ENCODE results near the gene FADS3. TPM values are rescaled to one million over a fixed set of nuclear protein-coding genes. Genes with fewer than 3 reads are reported as not detected.

Gene FADS3
- total RNA-seq, 3 donors from 2014 or later, result 38.8 to 156 (median 112) TPM

GRCh38 chr11:61851900-61852295 is 39.4 kb downstream of the FADS3 start:
- Histone ChIP-seq H3K36me3 (no peaks in the 10 kb centered on the region), H3K27ac (no peak overlapping the region), H3K4me1 (no peaks in the 10 kb centered on the region), H3K27me3 (no peaks in the 10 kb centered on the region), H3K9me3 (no peaks in the 10 kb centered on the region), H3K4me3 (no peak overlapping the region)
- no peak for DNase-seq (ENCODE audit: low spot score in 2 of 2)
- intact Hi-C loops (cut with DNase I; ENCODE audit: low total_unique reads), result no loop called here
- no peak for TF ChIP-seq CTCF (IDR thresholded peaks at IDR 0.05)
- TF ChIP-seq POLR2A (IDR thresholded peaks at IDR 0.05), result no peak
- no peak for TF ChIP-seq POLR2AphosphoS5 (IDR thresholded peaks at IDR 0.05)

- DNase-seq (ENCODE audit: low spot score in 2 of 2), result no peak
- Histone ChIP-seq H3K27ac (peak overlapping the region in 1 of 2 donors; percentile 3), H3K4me3 (no peak overlapping the region), H3K9me3 (no peaks in the 10 kb centered on the region), H3K4me1 (no peaks in the 10 kb centered on the region), H3K36me3 (no peaks in the 10 kb centered on the region), H3K27me3 (no peaks in the 10 kb centered on the region)
- TF ChIP-seq POLR2A (IDR thresholded peaks at IDR 0.05) (no peak), POLR2AphosphoS5 (IDR thresholded peaks at IDR 0.05) (no peak), CTCF (IDR thresholded peaks at IDR 0.05) (no peak)
- intact Hi-C loops (cut with DNase I; ENCODE audit: low total_unique reads), result no loop called here
Observed at GRCh38 chr11:61851113-61851899, 40.0 kb downstream of the FADS3 start.

- no peaks in the 10 kb centered on the region for H3K4me1 ChIP-seq
- no peak overlapping the region for H3K27ac ChIP-seq
- no peak overlapping the region for H3K4me3 ChIP-seq
- TF ChIP-seq POLR2AphosphoS5 (IDR thresholded peaks at IDR 0.05) (no peak), POLR2A (IDR thresholded peaks at IDR 0.05) (no peak), CTCF (IDR thresholded peaks at IDR 0.05) (no peak)
- DNase-seq (ENCODE audit: low spot score in 2 of 2), result no peak
- H3K9me3 ChIP-seq, result no peaks in the 10 kb centered on the region
- H3K36me3 ChIP-seq, result no peaks in the 10 kb centered on the region
- intact Hi-C loops (cut with DNase I; ENCODE audit: low total_unique reads), result no loop called here
- H3K27me3 ChIP-seq, result no peaks in the 10 kb centered on the region
Observed at GRCh38 chr11:61850687-61851086, 40.7 kb downstream of the FADS3 start.

- no peaks in the 10 kb centered on the region for H3K36me3 ChIP-seq
- H3K27ac ChIP-seq, result no peak overlapping the region
- intact Hi-C loops (cut with DNase I; ENCODE audit: low total_unique reads), result no loop called here
Observed at GRCh38 chr11:61848631-61849030, 42.7 kb downstream of the FADS3 start.

More at GRCh38 chr11:61848631-61849030, 42.7 kb downstream of the FADS3 start:
- no peaks in the 10 kb centered on the region for H3K4me1 ChIP-seq
- TF ChIP-seq POLR2AphosphoS5 (IDR thresholded peaks at IDR 0.05), result no peak
- TF ChIP-seq CTCF (IDR thresholded peaks at IDR 0.05), result no peak
- TF ChIP-seq POLR2A (IDR thresholded peaks at IDR 0.05), result no peak
- H3K27me3 ChIP-seq, result no peaks in the 10 kb centered on the region
- DNase-seq (ENCODE audit: low spot score in 2 of 2), result no peak
- H3K4me3 ChIP-seq, result no peak overlapping the region
- H3K9me3 ChIP-seq, result no peaks in the 10 kb centered on the region

Data from breast epithelium (tissue), 4 donors.